CD14-positive monocyte (primary cell): ENCODE results near the gene HNRNPC. TPM values are rescaled to one million over a fixed set of nuclear protein-coding genes. Genes with fewer than 3 reads are reported as not detected.
A peak's percentile ranks its signal among the peaks of the same experiment; 100 is the strongest.

Experiments used
- DNase-seq, 3 donors: peaks; one replicate each; pipeline ENCODE4 v3.0.0-alpha.2; 2011 to 2022
- H2AFZ ChIP-seq: 2 replicates; pipeline ENCODE4 v1.6.0; 2012; ENCODE audit warnings: mild to moderate bottlenecking, low read depth, low read length, inconsistent platforms; ENCODE audit not compliant: insufficient read depth, poor library complexity, severe bottlenecking
- H3K27ac ChIP-seq, 2 donors: 1 replicate in 1 of 2; 2 replicates in 1 of 2; pipeline ENCODE4 v1.5.1; 2012 to 2013; ENCODE audit warnings: low read length in 2 of 2, control low read depth in 1 of 2, inconsistent platforms in 1 of 2, low read depth in 1 of 2, mild to moderate bottlenecking in 1 of 2
- H3K27me3 ChIP-seq, 2 donors: one replicate each; pipeline versions ENCODE4 v1.6.0 to v1.6.1; 2011 to 2013; ENCODE audit warnings: low read length in 2 of 2; ENCODE audit not compliant: control insufficient read depth in 2 of 2, insufficient read depth in 2 of 2
- H3K36me3 ChIP-seq, 2 donors: replicated peaks in 1 of 2; 1 replicate in 1 of 2; 2 replicates in 1 of 2; pipeline versions ENCODE4 v1.5.1 to v1.6.1; 2012 to 2013; ENCODE audit warnings: low read length in 2 of 2, control low read depth in 1 of 2, inconsistent platforms in 1 of 2, mild to moderate bottlenecking in 1 of 2; ENCODE audit not compliant: insufficient read depth in 2 of 2, control insufficient read depth in 1 of 2
- H3K4me1 ChIP-seq, 2 donors: 1 replicate in 1 of 2; 2 replicates in 1 of 2; pipeline versions ENCODE4 v1.5.1 to v1.6.1; 2012 to 2013; ENCODE audit warnings: low read length in 2 of 2, control low read depth in 1 of 2, inconsistent platforms in 1 of 2, mild to moderate bottlenecking in 1 of 2, moderate library complexity in 1 of 2; ENCODE audit not compliant: insufficient read depth in 2 of 2, control insufficient read depth in 1 of 2
- H3K4me2 ChIP-seq: replicated peaks from 2 replicates; pipeline ENCODE3; 2012; ENCODE audit warnings: low read length, moderate library complexity, mild to moderate bottlenecking; ENCODE audit not compliant: poor library complexity, severe bottlenecking; ENCODE audit errors: extremely low read depth
- H3K4me3 ChIP-seq, 3 experiments: fragments of 200-600 bp in 1 of 3; sonication (generic) in 1 of 3; replicated peaks in 1 of 3; 1 replicate in 2 of 3; 2 replicates in 1 of 3; pipeline ENCODE4 v1.5.1; 2011 to 2013; ENCODE audit warnings: low read length in 3 of 3, mild to moderate bottlenecking in 3 of 3, control low read depth in 2 of 3, low read depth in 2 of 3, inconsistent platforms in 1 of 3, moderate library complexity in 1 of 3
- H3K79me2 ChIP-seq: 2 replicates; pipeline ENCODE4 v1.6.0; 2012; ENCODE audit warnings: mild to moderate bottlenecking, control low read depth, inconsistent platforms, low read length, moderate library complexity; ENCODE audit not compliant: insufficient read depth
- H3K9ac ChIP-seq: 2 replicates; pipeline ENCODE4 v1.6.0; 2017; ENCODE audit warnings: low read length, mild to moderate bottlenecking; ENCODE audit not compliant: insufficient read depth, poor library complexity, severe bottlenecking
- H3K9me3 ChIP-seq, 2 donors: replicated peaks in 1 of 2; 1 replicate in 1 of 2; 2 replicates in 1 of 2; pipeline versions ENCODE4 v1.5.1 to v1.6.1; 2012 to 2013; ENCODE audit warnings: low read length in 2 of 2, control low read depth in 1 of 2; ENCODE audit not compliant: control insufficient read depth in 1 of 2, insufficient read depth in 1 of 2
- H4K20me1 ChIP-seq: 2 replicates; pipeline ENCODE4 v1.6.0; 2012; ENCODE audit warnings: mild to moderate bottlenecking, low read length, control low read depth, moderate library complexity; ENCODE audit not compliant: insufficient read depth
- H3K27ac Mint-ChIP-seq, 7 donors: one replicate each; pipeline ENCODE4 v1.8.0; 2020; ENCODE audit warnings: mild to moderate bottlenecking in 7 of 7, mixed read lengths in 7 of 7, moderate library complexity in 6 of 7, inconsistent platforms in 2 of 7
- H3K27me3 Mint-ChIP-seq, 3 donors: one replicate each; pipeline ENCODE4 v1.8.0; 2021 to 2022; ENCODE audit warnings: low read depth in 3 of 3, mild to moderate bottlenecking in 3 of 3, mixed read lengths in 3 of 3, moderate library complexity in 3 of 3, inconsistent platforms in 1 of 3
- H3K36me3 Mint-ChIP-seq, 2 donors: one replicate each; pipeline ENCODE4 v1.8.0; 2020; ENCODE audit warnings: mixed read lengths in 2 of 2, inconsistent platforms in 1 of 2, mild to moderate bottlenecking in 1 of 2
- H3K4me1 Mint-ChIP-seq: one replicate; pipeline ENCODE4 v1.8.0; 2020; ENCODE audit warnings: mild to moderate bottlenecking, mixed read lengths
- H3K4me3 Mint-ChIP-seq, 2 donors: one replicate each; pipeline ENCODE4 v1.8.0; 2020; ENCODE audit warnings: mild to moderate bottlenecking in 2 of 2, mixed read lengths in 2 of 2, moderate library complexity in 1 of 2
- H3K9me3 Mint-ChIP-seq, 7 donors: one replicate each; pipeline ENCODE4 v1.8.0; 2020 to 2022; ENCODE audit warnings: mixed read lengths in 7 of 7, mild to moderate bottlenecking in 6 of 7, moderate library complexity in 6 of 7, inconsistent platforms in 2 of 7
- WGBS: methylation state at CpG from one replicate; pipeline ENCODE4 v1.1.5; 2013; ENCODE audit warnings: missing lambda C conversion rate; ENCODE audit not compliant: insufficient coverage; 5-methylcytosine and 5-hydroxymethylcytosine counted together
- intact Hi-C, 2 donors: fragments of 100-400 bp; cut with micrococcal nuclease; formaldehyde crosslinking; loops; one replicate each; pipeline versions ENCODE4 v1.15.0 to v1.15.1; 2023
- polyA plus RNA-seq, 3 donors: library from polyadenylated mRNA; depleted of rRNA in 1 of 3; unstranded in 2 of 3; stranded (reverse) in 1 of 3; fragments of 300-500 nt in 2 of 3; fragments of >200 nt in 1 of 3; fragmentation: Illumina TruSeq in 2 of 3; gene quantifications; 1 replicate in 2 of 3; 2 replicates in 1 of 3; pipeline ENCODE4 v1.2.3, GENCODE V29; 2012 to 2021
- TF ChIP-seq, protein P1 (sequence below): fragments of 200-600 bp; IDR thresholded peaks from one replicate; pipeline ENCODE4 v1.8.0; 2022; ENCODE audit warnings: antibody characterized with exemption, mild to moderate bottlenecking

Gene HNRNPC
- polyA plus RNA-seq, 3 donors = 391 to 609 (median 580) TPM

DNA sequence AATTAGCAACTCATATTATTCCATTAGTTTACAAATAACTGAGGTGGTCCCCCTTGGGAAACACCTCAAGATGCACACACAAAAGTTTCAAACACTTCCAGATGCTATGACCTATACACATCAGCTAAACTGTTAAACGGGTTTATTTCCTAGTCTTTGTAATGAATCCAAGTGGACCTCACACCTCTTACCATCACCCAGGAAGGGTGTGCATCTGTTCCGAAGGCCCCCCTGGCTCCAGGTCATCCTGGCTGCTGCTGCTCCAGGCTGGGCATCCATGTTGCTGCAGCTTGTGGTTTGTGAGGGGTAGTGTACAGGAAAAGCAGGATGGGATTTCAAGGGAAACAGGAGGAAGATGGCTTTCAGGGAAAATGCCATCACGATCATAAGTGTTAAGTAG, 6.8 kb downstream of the HNRNPC start:
- H3K4me3 ChIP-seq = no peak overlapping the region
- peaks cover 66 to 92% of the 10 kb centered on the region in 2 donors for H3K36me3 Mint-ChIP-seq
- no peak overlapping the region for H3K4me2 ChIP-seq
- H2AFZ ChIP-seq = no peak overlapping the region
- no peaks in the 10 kb centered on the region for H3K9me3 Mint-ChIP-seq
- no peaks in the 10 kb centered on the region for H3K27me3 Mint-ChIP-seq
- H4K20me1 ChIP-seq = peaks cover 100% of the 10 kb centered on the region
- H3K79me2 ChIP-seq = peaks cover 100% of the 10 kb centered on the region
- no peak overlapping the region for H3K9ac ChIP-seq
- H3K4me3 Mint-ChIP-seq = no peak overlapping the region
- intact Hi-C loops = loop anchor here in 1 of 2 donors (5.0 kb wide), 1 partner anchor 805 kb away; the partner anchor contains the start of gene APEX1
- H3K27ac Mint-ChIP-seq = peak overlapping the region in 3 of 7 donors; percentile 17 to 57 (median 51)
- H3K4me1 ChIP-seq = peaks cover 57 to 60% of the 10 kb centered on the region in 2 donors
- TF ChIP-seq, protein P1, sequence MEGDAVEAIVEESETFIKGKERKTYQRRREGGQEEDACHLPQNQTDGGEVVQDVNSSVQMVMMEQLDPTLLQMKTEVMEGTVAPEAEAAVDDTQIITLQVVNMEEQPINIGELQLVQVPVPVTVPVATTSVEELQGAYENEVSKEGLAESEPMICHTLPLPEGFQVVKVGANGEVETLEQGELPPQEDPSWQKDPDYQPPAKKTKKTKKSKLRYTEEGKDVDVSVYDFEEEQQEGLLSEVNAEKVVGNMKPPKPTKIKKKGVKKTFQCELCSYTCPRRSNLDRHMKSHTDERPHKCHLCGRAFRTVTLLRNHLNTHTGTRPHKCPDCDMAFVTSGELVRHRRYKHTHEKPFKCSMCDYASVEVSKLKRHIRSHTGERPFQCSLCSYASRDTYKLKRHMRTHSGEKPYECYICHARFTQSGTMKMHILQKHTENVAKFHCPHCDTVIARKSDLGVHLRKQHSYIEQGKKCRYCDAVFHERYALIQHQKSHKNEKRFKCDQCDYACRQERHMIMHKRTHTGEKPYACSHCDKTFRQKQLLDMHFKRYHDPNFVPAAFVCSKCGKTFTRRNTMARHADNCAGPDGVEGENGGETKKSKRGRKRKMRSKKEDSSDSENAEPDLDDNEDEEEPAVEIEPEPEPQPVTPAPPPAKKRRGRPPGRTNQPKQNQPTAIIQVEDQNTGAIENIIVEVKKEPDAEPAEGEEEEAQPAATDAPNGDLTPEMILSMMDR = no peak
- peaks cover 58 to 85% of the 10 kb centered on the region in 2 donors for H3K36me3 ChIP-seq
- H3K27ac ChIP-seq = no peak overlapping the region
- WGBS = no CpG with 5 or more reads among the region's 3 CpGs
- no peak for DNase-seq
- no peaks in the 10 kb centered on the region for H3K27me3 ChIP-seq
- no peaks in the 10 kb centered on the region for H3K9me3 ChIP-seq
- peaks cover 71% of the 10 kb centered on the region for H3K4me1 Mint-ChIP-seq

DNA sequence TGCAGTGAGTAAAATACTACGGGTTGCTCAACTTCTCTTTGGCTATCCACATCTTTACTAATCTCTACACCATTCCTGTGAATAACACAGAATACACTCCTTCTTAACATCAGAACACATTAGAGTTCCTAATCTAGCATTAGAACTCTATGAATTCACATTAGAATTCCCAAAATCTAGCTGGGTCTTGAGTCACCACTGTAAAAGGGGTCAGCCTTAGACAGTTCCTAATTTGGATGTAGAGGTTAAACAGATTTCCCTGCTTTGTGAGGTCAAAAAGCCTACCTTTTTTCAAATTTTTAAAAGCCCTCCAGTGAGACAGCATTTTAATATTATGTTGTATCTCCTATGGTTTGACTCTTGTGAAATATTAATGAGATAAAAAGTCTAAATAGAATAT, 7.4 kb downstream of the HNRNPC start:
- TF ChIP-seq, protein P1 = no peak
- Histone ChIP-seq H3K27me3 (no peaks in the 10 kb centered on the region), H2AFZ (no peak overlapping the region), H3K36me3 (peaks cover 61 to 91% of the 10 kb centered on the region in 2 donors), H3K27ac (no peak overlapping the region), H3K9ac (no peak overlapping the region), H3K79me2 (peaks cover 100% of the 10 kb centered on the region), H3K4me1 (peaks cover 51 to 59% of the 10 kb centered on the region in 2 donors), H3K9me3 (no peaks in the 10 kb centered on the region), H3K4me2 (no peak overlapping the region), H4K20me1 (peaks cover 100% of the 10 kb centered on the region), H3K4me3 (no peak overlapping the region)
- no CpG with 5 or more reads among the region's 1 CpG for WGBS
- no peaks in the 10 kb centered on the region for H3K9me3 Mint-ChIP-seq
- intact Hi-C loops = loop anchor here in 1 of 2 donors (5.0 kb wide), 1 partner anchor 805 kb away; the partner anchor contains the start of gene APEX1
- no peaks in the 10 kb centered on the region for H3K27me3 Mint-ChIP-seq
- H3K4me1 Mint-ChIP-seq = peaks cover 72% of the 10 kb centered on the region
- H3K4me3 Mint-ChIP-seq = no peak overlapping the region
- peaks cover 68 to 95% of the 10 kb centered on the region in 2 donors for H3K36me3 Mint-ChIP-seq
- DNase-seq = no peak
- peak overlapping the region in 1 of 7 donors; percentile 69 for H3K27ac Mint-ChIP-seq
